SK-N-SH treated with all-trans-retinoic acid at 6 μM for 48 hours (cell line): ENCODE results near the gene RRAD.
A peak's percentile ranks its signal among the peaks of the same experiment; 100 is the strongest.

ENCODE experiments used
- ATAC-seq: fragments of 200-7000 bp; cut with Tn5 transposase; 3 replicates; pipeline ENCODE4 v1.9.1; 2020; ENCODE audit warnings: mild to moderate bottlenecking, moderate library complexity
- ARNTL ChIP-seq: fragments of 450-650 bp; formaldehyde crosslinking; IDR thresholded peaks from 2 replicates; pipeline ENCODE4 v1.5.0; 2020; ENCODE audit warnings: low read depth, mild to moderate bottlenecking, moderate library complexity, borderline replicate concordance
- BACH2 ChIP-seq: fragments of 250-450 bp; sonication (Bioruptor Pico); IDR thresholded peaks from 2 replicates; pipeline ENCODE4 v1.9.0; 2021; ENCODE audit warnings: mild to moderate bottlenecking, borderline replicate concordance
- CREB5 ChIP-seq: fragments of 250-450 bp; sonication (Bioruptor Pico); IDR thresholded peaks from 2 replicates; pipeline ENCODE4 v1.5.1; 2020; ENCODE audit warnings: low read depth, mild to moderate bottlenecking, moderate library complexity
- CSDC2 ChIP-seq: fragments of 250-450 bp; sonication (Bioruptor Pico); IDR thresholded peaks from 2 replicates; pipeline ENCODE4 v1.5.0; 2020; ENCODE audit warnings: mild to moderate bottlenecking, moderate library complexity
- ESRRG ChIP-seq: fragments of 250-450 bp; sonication (Bioruptor Pico); IDR thresholded peaks from 2 replicates; pipeline ENCODE4 v1.6.1; 2021; ENCODE audit warnings: mild to moderate bottlenecking
- GLIS3 ChIP-seq: fragments of 250-450 bp; sonication (Bioruptor Pico); IDR thresholded peaks from 2 replicates; pipeline ENCODE4 v1.5.0; 2020; ENCODE audit warnings: mild to moderate bottlenecking, moderate library complexity
- ISL1 ChIP-seq: fragments of 250-450 bp; sonication (Bioruptor Pico); IDR thresholded peaks from 2 replicates; pipeline ENCODE4 v2.1.2; 2022; ENCODE audit warnings: mild to moderate bottlenecking, moderate library complexity
- OSR1 ChIP-seq: fragments of 250-450 bp; sonication (Bioruptor Pico); IDR thresholded peaks from 2 replicates; pipeline ENCODE4 v1.8.0; 2022; ENCODE audit warnings: moderate library complexity, mild to moderate bottlenecking, inconsistent platforms
- PATZ1 ChIP-seq: fragments of 250-450 bp; sonication (Bioruptor Pico); IDR thresholded peaks from 2 replicates; pipeline ENCODE4 v1.8.0; 2020; ENCODE audit warnings: mild to moderate bottlenecking, moderate library complexity, borderline replicate concordance
- POU6F1 ChIP-seq: fragments of 250-450 bp; sonication (Bioruptor Pico); IDR thresholded peaks from 2 replicates; pipeline ENCODE4 v1.8.0; 2021; ENCODE audit warnings: low read depth, mild to moderate bottlenecking, moderate library complexity, borderline replicate concordance
- PPARA ChIP-seq: fragments of 250-450 bp; sonication (Bioruptor Pico); IDR thresholded peaks from 2 replicates; pipeline ENCODE4 v1.5.0; 2020; ENCODE audit warnings: mild to moderate bottlenecking, borderline replicate concordance
- RARB ChIP-seq: fragments of 250-450 bp; sonication (Bioruptor Pico); IDR thresholded peaks from 2 replicates; pipeline ENCODE4 v1.8.0; 2021; ENCODE audit warnings: mild to moderate bottlenecking, moderate library complexity
- SNAI2 ChIP-seq: fragments of 250-450 bp; sonication (Bioruptor Pico); IDR thresholded peaks from 2 replicates; pipeline ENCODE4 v1.5.0; 2020; ENCODE audit warnings: mild to moderate bottlenecking, moderate library complexity
- TCF4 ChIP-seq: fragments of 250-450 bp; sonication (Bioruptor Pico); IDR thresholded peaks from 2 replicates; pipeline ENCODE4 v1.8.0; 2021; ENCODE audit warnings: mild to moderate bottlenecking, moderate library complexity, borderline replicate concordance
- TOX ChIP-seq: fragments of 250-450 bp; sonication (Bioruptor Pico); IDR thresholded peaks from 2 replicates; pipeline ENCODE4 v1.8.0; 2021; ENCODE audit warnings: mild to moderate bottlenecking, moderate library complexity, borderline replicate concordance
- ZC3H10 ChIP-seq: fragments of 250-450 bp; sonication (Bioruptor Pico); IDR thresholded peaks from 2 replicates; pipeline ENCODE4 v1.5.1; 2021; ENCODE audit warnings: mild to moderate bottlenecking, moderate library complexity
- ZFP3 ChIP-seq: fragments of 250-450 bp; sonication (Bioruptor Pico); IDR thresholded peaks from 2 replicates; pipeline ENCODE4 v1.5.0; 2020; ENCODE audit warnings: mild to moderate bottlenecking, moderate library complexity
- ZFP30 ChIP-seq: fragments of 450-650 bp; formaldehyde crosslinking; IDR thresholded peaks from 2 replicates; pipeline ENCODE4 v1.5.0; 2022; ENCODE audit warnings: mild to moderate bottlenecking, moderate library complexity
- ZNF565 ChIP-seq: fragments of 450-650 bp; formaldehyde crosslinking; conservative IDR thresholded peaks from 2 replicates; pipeline ENCODE4 v1.5.0; 2020; ENCODE audit warnings: low read depth, mild to moderate bottlenecking, moderate library complexity
- ZNF70 ChIP-seq: fragments of 450-650 bp; formaldehyde crosslinking; IDR thresholded peaks from 2 replicates; pipeline ENCODE4 v1.5.0; 2020; ENCODE audit warnings: mild to moderate bottlenecking, moderate library complexity
- TF ChIP-seq, protein P1 (sequence below): fragments of 250-450 bp; sonication (Bioruptor Pico); IDR thresholded peaks from 2 replicates; pipeline ENCODE4 v1.5.0; 2020; ENCODE audit warnings: mild to moderate bottlenecking, moderate library complexity
- TF ChIP-seq, protein P2 (sequence below): fragments of 250-450 bp; sonication (Bioruptor Pico); IDR thresholded peaks from 2 replicates; pipeline ENCODE4 v1.5.1; 2021; ENCODE audit warnings: mild to moderate bottlenecking, moderate library complexity

RRAD gene

DNA sequence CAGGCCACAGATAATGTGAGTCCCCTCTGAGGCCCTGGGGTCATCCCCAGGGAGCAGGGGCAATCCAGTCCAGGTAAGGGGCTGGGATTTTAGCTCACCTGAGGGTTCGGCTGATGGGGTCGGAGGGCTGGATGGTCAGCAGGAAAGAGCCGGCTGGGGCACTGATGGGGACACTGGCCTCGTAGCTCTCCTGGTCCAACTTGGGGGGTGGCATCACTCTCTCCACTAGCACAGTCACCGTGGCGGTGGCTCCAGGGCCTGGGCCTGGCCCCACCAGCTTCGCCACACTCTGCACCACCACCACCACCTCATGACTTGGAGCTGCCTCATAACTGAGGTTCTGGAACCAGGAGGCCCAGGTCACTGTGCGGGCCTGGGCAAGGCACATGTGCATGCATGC, 13.5 kb downstream of the RRAD start:
- TF ChIP-seq POU6F1 = no peak
- TF ChIP-seq CREB5 (CRISPR knock-in tag) = no peak
- TF ChIP-seq ZC3H10 (CRISPR knock-in tag) = no peak
- no peak for TF ChIP-seq PATZ1 (CRISPR knock-in tag)
- no peak for TF ChIP-seq BACH2 (CRISPR knock-in tag)
- no peak for TF ChIP-seq CSDC2
- TF ChIP-seq ZNF565 (CRISPR knock-in tag) = no peak
- no peak for TF ChIP-seq TCF4
- no peak for TF ChIP-seq RARB (CRISPR knock-in tag)
- no peak for TF ChIP-seq SNAI2 (CRISPR knock-in tag)
- no peak for ATAC-seq

DNA sequence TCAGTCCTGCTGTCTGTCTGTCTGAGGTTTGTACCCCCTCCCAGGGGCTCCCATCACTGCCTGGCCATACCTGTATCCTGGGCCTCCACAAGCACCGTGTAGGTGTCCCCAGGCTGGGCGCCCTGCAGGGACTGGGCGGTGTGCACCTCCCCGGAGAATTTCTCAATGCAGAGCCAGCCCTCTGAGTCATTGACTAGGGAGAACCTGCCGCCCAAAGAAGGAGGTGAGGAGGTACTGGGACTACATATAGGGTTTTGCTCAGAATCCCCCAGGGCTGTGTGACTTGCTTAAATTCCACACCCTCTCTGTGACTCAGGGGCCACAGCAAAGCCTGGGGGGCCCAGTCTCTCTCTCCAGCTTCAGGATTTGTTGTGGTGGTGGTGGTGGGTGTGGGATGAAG, 14.2 kb downstream of the RRAD start:
- no peak for ATAC-seq
- TF ChIP-seq TCF4 = no peak

- no peak for TF ChIP-seq ARNTL (CRISPR knock-in tag)
- ATAC-seq = peak; percentile 13; the same call in 2 of the 3 replicates
Measured at GRCh38 chr16:66910175-66910940, 15.0 kb downstream of the RRAD start.

DNA sequence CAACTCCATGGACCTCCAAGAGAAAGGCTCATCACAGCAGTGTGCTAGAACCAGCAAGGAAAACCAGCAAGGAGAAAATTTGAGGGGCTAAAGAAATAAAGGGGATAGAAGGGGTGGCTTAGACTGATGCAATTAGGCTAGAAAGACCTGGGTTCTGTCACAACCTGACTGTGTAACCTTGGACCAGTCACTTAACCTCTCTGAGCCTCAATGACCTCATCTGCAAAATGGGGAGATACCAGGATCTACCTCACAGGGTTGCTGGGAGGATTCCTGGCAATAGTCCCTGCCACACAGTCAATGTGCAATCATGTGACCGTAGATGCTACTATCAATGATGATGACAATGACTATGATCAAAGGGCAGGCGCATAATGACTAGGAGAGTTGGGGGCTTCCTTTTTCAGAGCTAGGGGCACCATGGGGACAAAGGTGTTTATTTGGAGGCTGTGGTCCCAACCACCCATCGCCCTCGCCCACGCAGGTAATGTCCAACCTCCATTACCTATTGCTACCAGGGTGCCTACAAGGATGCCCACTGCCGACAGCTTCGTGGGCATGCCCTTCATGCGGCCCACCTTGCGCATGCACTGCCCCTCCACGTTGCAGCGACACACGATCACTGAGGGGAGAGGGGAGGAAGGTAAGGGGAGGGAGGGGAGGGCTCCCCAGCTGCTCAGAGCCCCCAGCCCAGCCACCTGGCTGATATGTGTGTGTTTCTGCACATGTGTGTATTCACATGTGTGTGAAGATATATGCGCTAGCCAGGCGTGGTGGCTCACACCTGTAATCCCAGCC, 16.4 kb downstream of the RRAD start:
- no peak for ATAC-seq
- TF ChIP-seq SNAI2 (CRISPR knock-in tag) = no peak
- TF ChIP-seq ZNF565 (CRISPR knock-in tag) = no peak
- TF ChIP-seq ZFP30 (CRISPR knock-in tag) = no peak
- no peak for TF ChIP-seq OSR1 (CRISPR knock-in tag)
- no peak for TF ChIP-seq ISL1
- no peak for TF ChIP-seq CREB5 (CRISPR knock-in tag)
- TF ChIP-seq ARNTL (CRISPR knock-in tag) = no peak
- TF ChIP-seq ESRRG = no peak
- TF ChIP-seq PPARA (CRISPR knock-in tag) = no peak
- no peak for TF ChIP-seq ZFP3 (CRISPR knock-in tag)
- TF ChIP-seq, protein P1, sequence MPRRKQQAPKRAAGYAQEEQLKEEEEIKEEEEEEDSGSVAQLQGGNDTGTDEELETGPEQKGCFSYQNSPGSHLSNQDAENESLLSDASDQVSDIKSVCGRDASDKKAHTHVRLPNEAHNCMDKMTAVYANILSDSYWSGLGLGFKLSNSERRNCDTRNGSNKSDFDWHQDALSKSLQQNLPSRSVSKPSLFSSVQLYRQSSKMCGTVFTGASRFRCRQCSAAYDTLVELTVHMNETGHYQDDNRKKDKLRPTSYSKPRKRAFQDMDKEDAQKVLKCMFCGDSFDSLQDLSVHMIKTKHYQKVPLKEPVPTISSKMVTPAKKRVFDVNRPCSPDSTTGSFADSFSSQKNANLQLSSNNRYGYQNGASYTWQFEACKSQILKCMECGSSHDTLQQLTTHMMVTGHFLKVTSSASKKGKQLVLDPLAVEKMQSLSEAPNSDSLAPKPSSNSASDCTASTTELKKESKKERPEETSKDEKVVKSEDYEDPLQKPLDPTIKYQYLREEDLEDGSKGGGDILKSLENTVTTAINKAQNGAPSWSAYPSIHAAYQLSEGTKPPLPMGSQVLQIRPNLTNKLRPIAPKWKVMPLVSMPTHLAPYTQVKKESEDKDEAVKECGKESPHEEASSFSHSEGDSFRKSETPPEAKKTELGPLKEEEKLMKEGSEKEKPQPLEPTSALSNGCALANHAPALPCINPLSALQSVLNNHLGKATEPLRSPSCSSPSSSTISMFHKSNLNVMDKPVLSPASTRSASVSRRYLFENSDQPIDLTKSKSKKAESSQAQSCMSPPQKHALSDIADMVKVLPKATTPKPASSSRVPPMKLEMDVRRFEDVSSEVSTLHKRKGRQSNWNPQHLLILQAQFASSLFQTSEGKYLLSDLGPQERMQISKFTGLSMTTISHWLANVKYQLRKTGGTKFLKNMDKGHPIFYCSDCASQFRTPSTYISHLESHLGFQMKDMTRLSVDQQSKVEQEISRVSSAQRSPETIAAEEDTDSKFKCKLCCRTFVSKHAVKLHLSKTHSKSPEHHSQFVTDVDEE (CRISPR knock-in tag) = no peak
- TF ChIP-seq ZC3H10 (CRISPR knock-in tag) = no peak
- TF ChIP-seq PATZ1 (CRISPR knock-in tag) = no peak
- no peak for TF ChIP-seq TOX (CRISPR knock-in tag)
- TF ChIP-seq ZNF70 = no peak
- TF ChIP-seq, protein P2, sequence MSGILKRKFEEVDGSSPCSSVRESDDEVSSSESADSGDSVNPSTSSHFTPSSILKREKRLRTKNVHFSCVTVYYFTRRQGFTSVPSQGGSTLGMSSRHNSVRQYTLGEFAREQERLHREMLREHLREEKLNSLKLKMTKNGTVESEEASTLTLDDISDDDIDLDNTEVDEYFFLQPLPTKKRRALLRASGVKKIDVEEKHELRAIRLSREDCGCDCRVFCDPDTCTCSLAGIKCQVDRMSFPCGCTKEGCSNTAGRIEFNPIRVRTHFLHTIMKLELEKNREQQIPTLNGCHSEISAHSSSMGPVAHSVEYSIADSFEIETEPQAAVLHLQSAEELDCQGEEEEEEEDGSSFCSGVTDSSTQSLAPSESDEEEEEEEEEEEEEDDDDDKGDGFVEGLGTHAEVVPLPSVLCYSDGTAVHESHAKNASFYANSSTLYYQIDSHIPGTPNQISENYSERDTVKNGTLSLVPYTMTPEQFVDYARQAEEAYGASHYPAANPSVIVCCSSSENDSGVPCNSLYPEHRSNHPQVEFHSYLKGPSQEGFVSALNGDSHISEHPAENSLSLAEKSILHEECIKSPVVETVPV = no peak
- TF ChIP-seq GLIS3 (CRISPR knock-in tag) = no peak
- no peak for TF ChIP-seq TCF4
